CD4-positive, alpha-beta T cell (primary cell): ENCODE measurements around the gene PDILT. TPM values are rescaled to one million over a fixed set of nuclear protein-coding genes. Genes with fewer than 3 reads are reported as not detected.

ENCODE experiments used
- ATAC-seq: fragments of 200-7000 bp; cut with Tn5 transposase; one replicate; pipeline ENCODE4 v1.10.0; 2022; ENCODE audit warnings: mild to moderate bottlenecking; ENCODE audit not compliant: poor library complexity
- CTCF ChIA-PET: fragments of 350-600 bp; sonication (Branson Sonifier 250); formaldehyde crosslinking; loops from one replicate; lab custom pipeline; 2021; ENCODE audit warnings: antibody characterized with exemption, inconsistent platforms; lab: Charles Lee
- POLR2A ChIA-PET: fragments of 350-600 bp; sonication (Branson Sonifier 250); formaldehyde crosslinking; loops from one replicate; lab custom pipeline; 2021; ENCODE audit warnings: antibody characterized with exemption, inconsistent platforms; lab: Charles Lee
- DNase-seq, 14 experiments: peaks; one replicate each; pipeline ENCODE4 v3.0.0-alpha.2; 2013 to 2020; ENCODE audit warnings: mixed read lengths in 2 of 14
- H3K27ac ChIP-seq, 2 donors: one replicate each; pipeline versions ENCODE4 v1.5.1 to v1.7.0; 2013; ENCODE audit warnings: low read length in 2 of 2, low read depth in 1 of 2, mild to moderate bottlenecking in 1 of 2
- H3K27me3 ChIP-seq, 2 experiments: 1 replicate in 1 of 2; 2 replicates in 1 of 2; pipeline versions ENCODE4 v1.6.1 to v1.7.0; 2013; ENCODE audit warnings: low read length in 2 of 2, control low read depth in 1 of 2, mild to moderate bottlenecking in 1 of 2, moderate library complexity in 1 of 2; ENCODE audit not compliant: insufficient read depth in 2 of 2, control insufficient read depth in 1 of 2
- H3K36me3 ChIP-seq: one replicate; pipeline ENCODE4 v1.6.1; 2013; ENCODE audit warnings: low read length, control low read depth; ENCODE audit not compliant: insufficient read depth
- H3K4me1 ChIP-seq: one replicate; pipeline ENCODE4 v1.6.1; 2013; ENCODE audit warnings: low read length, control low read depth; ENCODE audit not compliant: insufficient read depth
- H3K4me3 ChIP-seq: one replicate; pipeline ENCODE4 v1.5.1; 2013; ENCODE audit warnings: mild to moderate bottlenecking, low read length, moderate library complexity
- H3K9me3 ChIP-seq, 2 experiments: 1 replicate in 1 of 2; 2 replicates in 1 of 2; pipeline versions ENCODE4 v1.6.1 to v1.7.0; 2013; ENCODE audit warnings: low read length in 2 of 2, mild to moderate bottlenecking in 2 of 2, control low read depth in 1 of 2, moderate library complexity in 1 of 2; ENCODE audit not compliant: control insufficient read depth in 1 of 2, insufficient read depth in 1 of 2
- H3K27ac Mint-ChIP-seq: one replicate; pipeline ENCODE4 v1.8.0; 2020; ENCODE audit warnings: mixed read lengths
- H3K27me3 Mint-ChIP-seq: one replicate; pipeline ENCODE4 v1.8.0; 2021; ENCODE audit warnings: mixed read lengths
- H3K36me3 Mint-ChIP-seq: one replicate; pipeline ENCODE4 v1.8.0; 2021; ENCODE audit warnings: low read depth, mixed read lengths
- H3K4me1 Mint-ChIP-seq: one replicate; pipeline ENCODE4 v1.8.0; 2021; ENCODE audit warnings: low read depth, mixed read lengths
- H3K4me3 Mint-ChIP-seq: one replicate; pipeline ENCODE4 v1.8.0; 2020; ENCODE audit warnings: mild to moderate bottlenecking, mixed read lengths
- H3K9me3 Mint-ChIP-seq: one replicate; pipeline ENCODE4 v1.8.0; 2020; ENCODE audit warnings: mixed read lengths
- intact Hi-C, 2 experiments: fragments of 100-400 bp; cut with DNase I in 1 of 2; cut with micrococcal nuclease in 1 of 2; formaldehyde crosslinking; loops; one replicate each; pipeline versions ENCODE4 v1.15.1 to v1.9.0; 2023 to 2025; cut with DNase I, micrococcal nuclease
- total RNA-seq, 174 experiments: library from RNA in 2 of 174; stranded (reverse) in 2 of 174; gene quantifications; one replicate each; pipeline ENCODE4 v1.2.3 and lab custom pipeline; 2021 to 2026
- TF ChIP-seq, protein P1 (sequence below): fragments of 200-600 bp; IDR thresholded peaks from one replicate; pipeline ENCODE4 v1.8.0; 2022; ENCODE audit warnings: antibody characterized with exemption, mild to moderate bottlenecking

Gene PDILT
- total RNA-seq, 2 experiments from 2014 or later, result not detected

DNA sequence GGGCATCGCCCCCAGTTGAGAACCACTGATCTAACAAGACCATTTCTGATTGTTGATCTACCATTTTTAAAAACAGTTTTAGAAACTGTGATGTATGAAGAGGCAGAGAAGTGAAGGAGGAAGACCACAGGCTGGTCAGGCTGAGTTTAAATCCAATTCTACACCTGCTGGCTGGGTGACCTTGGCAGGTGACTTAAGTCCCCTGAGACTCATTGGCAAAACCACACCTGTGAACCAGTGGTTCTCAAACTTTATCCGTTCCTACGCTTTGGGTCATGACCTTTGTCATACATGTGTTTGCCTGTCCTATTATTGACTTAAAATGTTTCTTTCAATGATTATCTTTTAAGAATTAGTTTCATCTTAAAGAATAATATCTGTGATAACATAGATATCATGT lies 79.5 kb downstream of the PDILT start:
- Histone ChIP-seq H3K4me1 (no peaks in the 10 kb centered on the region), H3K9me3 (no peaks in the 10 kb centered on the region), H3K27me3 (peaks cover 0 to 3% of the 10 kb centered on the region in 2 experiments), H3K4me3 (no peak overlapping the region), H3K27ac (no peak overlapping the region), H3K36me3 (no peaks in the 10 kb centered on the region)
- ATAC-seq, result no peak
- H3K27ac Mint-ChIP-seq, result no peak overlapping the region
- ChIA-PET POLR2A (no interaction called here), CTCF (no interaction called here)
- no peaks in the 10 kb centered on the region for H3K27me3 Mint-ChIP-seq
- no peak for DNase-seq
- TF ChIP-seq, protein P1, sequence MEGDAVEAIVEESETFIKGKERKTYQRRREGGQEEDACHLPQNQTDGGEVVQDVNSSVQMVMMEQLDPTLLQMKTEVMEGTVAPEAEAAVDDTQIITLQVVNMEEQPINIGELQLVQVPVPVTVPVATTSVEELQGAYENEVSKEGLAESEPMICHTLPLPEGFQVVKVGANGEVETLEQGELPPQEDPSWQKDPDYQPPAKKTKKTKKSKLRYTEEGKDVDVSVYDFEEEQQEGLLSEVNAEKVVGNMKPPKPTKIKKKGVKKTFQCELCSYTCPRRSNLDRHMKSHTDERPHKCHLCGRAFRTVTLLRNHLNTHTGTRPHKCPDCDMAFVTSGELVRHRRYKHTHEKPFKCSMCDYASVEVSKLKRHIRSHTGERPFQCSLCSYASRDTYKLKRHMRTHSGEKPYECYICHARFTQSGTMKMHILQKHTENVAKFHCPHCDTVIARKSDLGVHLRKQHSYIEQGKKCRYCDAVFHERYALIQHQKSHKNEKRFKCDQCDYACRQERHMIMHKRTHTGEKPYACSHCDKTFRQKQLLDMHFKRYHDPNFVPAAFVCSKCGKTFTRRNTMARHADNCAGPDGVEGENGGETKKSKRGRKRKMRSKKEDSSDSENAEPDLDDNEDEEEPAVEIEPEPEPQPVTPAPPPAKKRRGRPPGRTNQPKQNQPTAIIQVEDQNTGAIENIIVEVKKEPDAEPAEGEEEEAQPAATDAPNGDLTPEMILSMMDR, result no peak
- no peaks in the 10 kb centered on the region for H3K4me1 Mint-ChIP-seq
- peaks cover 2% of the 10 kb centered on the region for H3K9me3 Mint-ChIP-seq
- H3K36me3 Mint-ChIP-seq, result no peaks in the 10 kb centered on the region
- intact Hi-C loops, result no loop called here
- no peak overlapping the region for H3K4me3 Mint-ChIP-seq

DNA sequence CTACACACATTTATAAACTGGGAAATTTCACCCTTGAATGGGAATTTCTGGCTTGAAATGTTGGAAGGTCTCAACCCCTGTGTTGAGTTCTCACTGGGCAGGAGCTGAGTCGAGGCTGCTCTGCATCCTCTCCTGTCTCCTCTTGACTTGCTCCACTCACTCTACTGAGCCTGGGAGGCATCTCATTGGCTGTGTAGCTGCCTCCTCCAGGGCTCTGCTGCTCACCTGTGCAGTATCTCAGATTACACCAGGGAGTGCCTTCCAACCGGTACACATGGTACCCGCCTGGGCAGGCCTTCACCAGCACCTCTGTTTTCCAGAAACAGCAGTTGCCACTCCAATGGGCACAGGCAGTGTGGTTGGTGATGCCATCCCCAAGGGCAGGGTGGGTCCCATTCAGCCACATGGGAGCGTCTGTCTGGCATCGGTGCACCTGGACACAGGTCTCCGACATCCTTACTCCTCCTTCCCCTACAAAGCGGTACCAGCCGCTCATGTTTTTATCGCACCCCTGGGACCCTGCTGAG lies 80.9 kb downstream of the PDILT start:
- DNase-seq, result no peak
- ATAC-seq, result no peak
- CTCF ChIA-PET, result no interaction called here
- Mint-ChIP-seq H3K4me1 (no peaks in the 10 kb centered on the region), H3K36me3 (no peaks in the 10 kb centered on the region), H3K27me3 (no peaks in the 10 kb centered on the region), H3K4me3 (no peak overlapping the region), H3K27ac (no peak overlapping the region), H3K9me3 (peaks cover 2% of the 10 kb centered on the region)
- POLR2A ChIA-PET, result no interaction called here
- Histone ChIP-seq H3K36me3 (no peaks in the 10 kb centered on the region), H3K4me3 (no peak overlapping the region), H3K27me3 (peaks cover 0 to 3% of the 10 kb centered on the region in 2 experiments), H3K27ac (no peak overlapping the region), H3K4me1 (no peaks in the 10 kb centered on the region), H3K9me3 (no peaks in the 10 kb centered on the region)
- TF ChIP-seq, protein P1, result no peak
- intact Hi-C loops, result no loop called here

DNA sequence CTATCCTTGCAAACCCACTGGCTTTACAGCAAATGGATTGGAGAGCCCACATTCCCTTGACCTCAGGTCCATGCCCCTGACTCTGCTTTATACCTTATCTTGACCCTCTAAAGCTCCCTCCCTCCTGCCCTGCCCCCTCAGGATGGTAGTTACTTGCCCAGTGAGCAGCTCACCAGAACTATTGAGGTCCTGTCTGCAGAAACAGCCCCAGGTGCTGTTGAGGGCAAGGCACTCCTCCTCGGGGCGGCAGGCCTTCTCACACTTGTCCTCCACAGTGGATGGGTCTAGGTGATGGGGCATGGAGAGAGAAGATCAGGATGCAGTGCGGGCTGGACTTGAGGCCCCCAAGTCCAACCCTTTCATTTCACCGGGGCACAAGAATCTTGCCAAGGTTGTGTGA lies 81.8 kb downstream of the PDILT start:
- Histone ChIP-seq H3K9me3 (no peaks in the 10 kb centered on the region), H3K27me3 (peaks cover 0 to 3% of the 10 kb centered on the region in 2 experiments), H3K27ac (no peak overlapping the region), H3K4me3 (no peak overlapping the region), H3K36me3 (no peaks in the 10 kb centered on the region), H3K4me1 (no peaks in the 10 kb centered on the region)
- Mint-ChIP-seq H3K4me1 (no peaks in the 10 kb centered on the region), H3K27me3 (no peaks in the 10 kb centered on the region), H3K36me3 (no peaks in the 10 kb centered on the region), H3K9me3 (no peaks in the 10 kb centered on the region), H3K27ac (no peak overlapping the region), H3K4me3 (no peak overlapping the region)
- DNase-seq (no peak), ATAC-seq (no peak)
- intact Hi-C loops, result no loop called here
- POLR2A ChIA-PET, result no interaction called here
- TF ChIP-seq, protein P1, result no peak
- CTCF ChIA-PET, result no interaction called here
